Measurements from ENCODE around the gene SLC22A23.

- TF ChIP-seq GATA3 (IDR thresholded peaks at IDR 0.05; ENCODE audit: low read depth, low read length) = no peak
- no peak for TF ChIP-seq GATA2 (IDR thresholded peaks at IDR 0.05; ENCODE audit: low read depth, low read length)
Measured at GRCh38 chr6:3377536-3378397, 79.1 kb downstream of the SLC22A23 start.
